ENCODE data around the gene METTL24. TPM values are rescaled to one million over a fixed set of nuclear protein-coding genes. Genes with fewer than 3 reads are reported as not detected.

The METTL24 gene
- 2.0 TPM for total RNA-seq

GRCh38 chr6:110357664-110358552 lies at the start of gene METTL24:
METTL24 (minus strand) TSS chr6:110358349; CDS start chr6:110358272, 77 bp downstream.
- DNase-seq (ENCODE audit: low spot score in 2 of 2) (peak; percentile 25 to 39), FAIRE-seq (no peak)

- FAIRE-seq (no peak), DNase-seq (ENCODE audit: low spot score in 2 of 2) (no peak)
Measured at GRCh38 chr6:110404607-110405006, 46.5 kb upstream of the METTL24 start.

GRCh38 chr6:110401585-110402176 lies 43.5 kb upstream of the METTL24 start:
- DNase-seq (ENCODE audit: low spot score in 2 of 2) (no peak), FAIRE-seq (no peak)

GRCh38 chr6:110400208-110400607 lies 42.1 kb upstream of the METTL24 start:
- DNase-seq (ENCODE audit: low spot score in 2 of 2) (no peak), FAIRE-seq (no peak)

- DNase-seq (ENCODE audit: low spot score in 2 of 2) (peak in 1 of 2 donors; percentile 27), FAIRE-seq (no peak)
Measured at GRCh38 chr6:110399219-110400071, 41.3 kb upstream of the METTL24 start.

GRCh38 chr6:110398778-110399177 lies 40.6 kb upstream of the METTL24 start:
- FAIRE-seq, result no peak
- no peak for DNase-seq (ENCODE audit: low spot score in 2 of 2)

- DNase-seq (ENCODE audit: low spot score in 2 of 2), result no peak
- FAIRE-seq, result no peak
Measured at GRCh38 chr6:110395221-110395620, 37.1 kb upstream of the METTL24 start.

GRCh38 chr6:110394409-110394808 lies 36.3 kb upstream of the METTL24 start:
- DNase-seq (ENCODE audit: low spot score in 2 of 2), result no peak
- FAIRE-seq, result no peak

GRCh38 chr6:110392727-110393126 lies 34.6 kb upstream of the METTL24 start:
- DNase-seq (ENCODE audit: low spot score in 2 of 2) (no peak), FAIRE-seq (no peak)

- no peak for DNase-seq (ENCODE audit: low spot score in 2 of 2)
- FAIRE-seq, result no peak
Measured at GRCh38 chr6:110390404-110390803, 32.3 kb upstream of the METTL24 start.

DNA sequence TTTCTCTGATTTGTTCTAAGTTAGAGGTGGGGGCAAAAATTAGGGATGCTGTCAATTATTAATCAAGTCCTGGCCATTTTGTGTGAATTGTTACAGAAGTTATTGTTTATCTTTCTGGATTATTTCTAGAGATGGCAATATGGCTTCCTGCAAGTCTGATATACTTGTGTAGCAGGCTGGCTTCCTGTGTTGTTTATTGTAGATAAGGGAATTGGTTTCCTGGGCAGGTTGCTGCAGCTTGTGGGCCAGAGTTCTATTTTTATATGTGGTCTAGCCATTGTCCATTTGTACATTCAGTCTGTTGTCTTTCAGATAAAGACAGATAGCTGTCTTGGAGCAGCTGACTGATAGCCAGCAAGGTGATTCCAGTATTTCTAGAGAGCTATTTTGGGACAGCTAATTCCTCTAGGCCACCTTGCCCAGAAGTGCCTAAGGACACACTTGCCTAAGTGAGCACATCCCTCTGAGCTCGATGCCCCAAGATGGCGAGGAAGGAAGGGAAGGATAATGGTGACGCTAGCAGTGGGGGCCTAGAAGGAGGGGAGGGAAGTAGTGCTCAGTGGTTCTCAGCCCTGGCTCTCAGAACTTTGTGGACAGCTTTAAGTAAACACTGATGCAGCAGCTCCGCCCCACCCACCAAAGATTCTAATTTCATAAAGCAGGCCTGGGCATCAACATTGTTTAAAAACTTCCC lies 31.7 kb upstream of the METTL24 start:
- DNase-seq (ENCODE audit: low spot score in 2 of 2) (no peak), FAIRE-seq (no peak)

DNA sequence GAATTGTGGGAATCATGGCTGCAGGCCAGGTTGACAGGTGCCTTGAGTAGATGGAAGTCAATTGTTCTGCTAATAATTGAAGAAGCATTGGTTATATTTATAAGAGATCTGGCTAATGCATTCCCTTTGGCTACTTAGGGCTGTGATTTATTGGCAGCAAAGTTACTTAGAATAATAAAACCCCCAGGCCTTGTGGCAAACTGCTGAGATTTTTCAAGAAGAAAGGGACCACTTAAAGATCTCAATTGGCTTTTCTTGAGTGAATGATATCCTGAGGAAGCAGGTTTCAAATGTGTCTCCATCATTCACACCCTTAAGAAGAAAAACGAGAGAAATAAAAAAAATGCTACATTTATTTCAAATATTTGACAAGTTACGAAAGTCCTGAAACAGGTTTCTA lies 29.8 kb upstream of the METTL24 start:
- DNase-seq (ENCODE audit: low spot score in 2 of 2), result no peak
- no peak for FAIRE-seq

DNA sequence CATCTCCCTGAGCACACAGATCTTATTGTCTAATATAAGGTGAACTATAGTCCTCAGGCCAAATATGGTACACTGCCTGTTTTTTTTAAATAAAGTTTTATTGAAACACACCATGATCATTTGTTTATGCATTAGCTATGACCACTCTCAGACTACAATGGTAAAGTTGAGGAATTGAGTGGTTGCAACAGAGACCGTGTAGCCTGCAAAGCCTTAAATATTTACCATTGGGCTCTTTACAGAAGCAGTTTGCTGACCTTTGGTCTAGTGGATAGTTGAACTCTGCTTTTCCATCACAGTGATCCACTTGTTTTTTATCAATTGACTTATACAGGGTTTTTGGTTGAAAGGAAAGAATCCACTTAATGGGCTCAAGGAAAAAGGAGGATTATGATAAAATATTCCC lies 27.3 kb upstream of the METTL24 start:
- FAIRE-seq, result no peak

DNA sequence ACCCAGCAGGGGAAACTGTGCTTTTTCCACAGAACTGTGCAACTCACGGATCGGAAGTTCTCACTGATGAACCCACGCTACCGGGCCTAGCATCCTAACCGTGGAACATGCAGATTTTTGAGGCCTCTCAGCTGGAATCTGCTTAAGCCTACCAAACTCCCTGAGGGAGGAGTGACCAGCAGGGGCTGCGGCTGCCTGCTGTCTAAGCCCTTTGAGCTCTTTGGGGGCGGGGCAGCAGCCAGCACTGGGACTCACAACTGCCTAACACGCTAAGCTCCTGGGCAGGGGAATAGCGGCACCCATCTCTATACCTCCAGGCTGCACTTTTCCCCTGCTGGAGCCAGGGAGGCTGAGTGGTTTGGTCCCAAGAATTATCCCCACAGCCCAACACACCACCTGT lies 20.4 kb upstream of the METTL24 start:
- no peak for FAIRE-seq
- no peak for DNase-seq (ENCODE audit: low spot score in 2 of 2)

More for the DNA sequence above, 27.3 kb upstream of the METTL24 start:
- no peak for DNase-seq (ENCODE audit: low spot score in 2 of 2)

GRCh38 chr6:110369066-110369465 lies 10.9 kb upstream of the METTL24 start:
- no peak for FAIRE-seq
- DNase-seq (ENCODE audit: low spot score in 2 of 2), result no peak

DNA sequence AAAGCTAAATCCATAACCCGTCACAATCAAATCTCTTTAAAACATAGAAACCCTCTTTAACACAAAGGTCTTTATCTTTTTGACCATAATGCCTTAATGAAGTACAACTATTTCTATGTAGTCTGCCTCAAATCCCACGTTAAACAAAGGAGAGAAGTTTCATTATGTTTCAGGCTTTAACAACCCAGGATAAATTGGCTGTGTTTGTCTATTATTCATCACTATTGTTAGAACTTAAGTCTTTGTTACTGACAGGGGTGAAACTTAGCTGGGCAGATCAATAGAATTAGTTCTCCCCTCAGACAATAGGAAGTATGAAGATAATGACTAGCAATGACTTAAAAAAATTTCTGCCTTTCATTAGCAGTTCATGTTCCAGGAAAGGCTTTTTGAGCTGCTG lies 10.1 kb upstream of the METTL24 start:
- no peak for DNase-seq (ENCODE audit: low spot score in 2 of 2)

GRCh38 chr6:110367825-110368224 lies 9.7 kb upstream of the METTL24 start:
- FAIRE-seq (no peak), DNase-seq (ENCODE audit: low spot score in 2 of 2) (no peak)

More for the DNA sequence above, 10.1 kb upstream of the METTL24 start:
- FAIRE-seq, result no peak

- DNase-seq (ENCODE audit: low spot score in 2 of 2), result no peak
- no peak for FAIRE-seq
Measured at GRCh38 chr6:110366975-110367374, 8.8 kb upstream of the METTL24 start.

DNA sequence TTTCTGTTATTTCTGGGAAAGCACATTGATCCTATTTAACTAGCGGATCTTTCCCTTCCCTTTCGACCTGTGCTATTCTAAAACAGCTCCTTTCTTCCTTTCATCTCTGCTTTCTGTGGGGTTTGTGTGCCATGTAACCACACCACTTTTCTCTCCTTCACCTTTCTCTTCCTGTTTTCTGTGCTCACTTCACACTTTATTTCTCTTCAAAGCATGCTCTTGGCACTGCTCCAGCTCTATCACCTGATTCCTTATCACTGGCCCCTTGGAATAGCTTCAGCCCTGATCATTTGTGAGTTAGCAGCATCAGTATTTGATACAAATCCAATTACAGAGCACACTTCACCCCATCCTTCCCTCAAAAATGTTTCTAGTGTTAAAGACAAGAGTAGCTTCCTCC lies 8.1 kb upstream of the METTL24 start:
- DNase-seq (ENCODE audit: low spot score in 2 of 2), result no peak
- FAIRE-seq, result no peak

DNA sequence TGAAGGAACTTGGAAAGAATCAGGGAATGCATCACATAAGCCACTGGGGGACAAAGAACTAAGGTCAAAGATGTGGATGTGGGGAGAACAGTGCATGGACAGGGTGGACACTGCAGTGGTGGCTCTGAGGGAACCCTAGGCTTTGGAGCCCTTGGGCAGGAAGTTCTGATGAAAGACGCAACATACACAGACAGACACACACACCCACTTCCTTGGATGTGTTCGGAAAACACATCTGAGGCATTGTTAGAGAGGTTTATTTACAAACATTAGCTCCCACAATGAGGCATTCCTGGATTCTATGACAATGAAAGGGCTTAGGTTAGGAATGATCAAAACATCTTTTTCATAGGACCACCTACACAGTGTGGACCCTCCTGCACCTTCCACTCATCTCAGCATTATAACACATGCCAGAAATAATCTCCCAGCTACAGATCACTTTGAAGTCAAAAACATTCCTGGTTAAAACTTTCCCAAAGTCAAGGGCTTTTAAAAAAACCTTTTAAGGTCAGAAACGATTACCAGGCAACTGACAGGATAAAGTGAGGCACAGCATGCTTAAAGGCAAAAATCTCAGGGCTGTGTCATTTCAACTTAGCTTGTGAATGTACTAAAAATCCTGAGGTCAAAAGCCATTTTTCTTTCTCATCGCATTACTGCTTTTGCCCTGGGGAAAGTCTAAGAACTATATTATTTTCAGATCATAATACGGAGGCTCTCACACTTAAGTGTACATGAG lies 6.4 kb upstream of the METTL24 start:
- DNase-seq (ENCODE audit: low spot score in 2 of 2) (no peak), FAIRE-seq (no peak)

All from frontal cortex (tissue), 4 donors.